Stimulated activated CD4-positive, alpha-beta T cell treated with anti-CD3 and anti-CD28 coated beads, TNF-alpha, amount 100 ng/mL, for 4 hours (primary cell): ENCODE results near the gene SMO.
"Not testable (repeated sequence)": the region's sequence is repeated elsewhere in the genome, so short reads cannot be mapped to it uniquely, and the experiment has no call there.

Source experiments
- DNase-seq, 3 experiments: peaks; one replicate each; pipeline ENCODE4 v3.0.0-alpha.2; 2020; ENCODE audit warnings: low read depth in 3 of 3

Gene SMO

DNA sequence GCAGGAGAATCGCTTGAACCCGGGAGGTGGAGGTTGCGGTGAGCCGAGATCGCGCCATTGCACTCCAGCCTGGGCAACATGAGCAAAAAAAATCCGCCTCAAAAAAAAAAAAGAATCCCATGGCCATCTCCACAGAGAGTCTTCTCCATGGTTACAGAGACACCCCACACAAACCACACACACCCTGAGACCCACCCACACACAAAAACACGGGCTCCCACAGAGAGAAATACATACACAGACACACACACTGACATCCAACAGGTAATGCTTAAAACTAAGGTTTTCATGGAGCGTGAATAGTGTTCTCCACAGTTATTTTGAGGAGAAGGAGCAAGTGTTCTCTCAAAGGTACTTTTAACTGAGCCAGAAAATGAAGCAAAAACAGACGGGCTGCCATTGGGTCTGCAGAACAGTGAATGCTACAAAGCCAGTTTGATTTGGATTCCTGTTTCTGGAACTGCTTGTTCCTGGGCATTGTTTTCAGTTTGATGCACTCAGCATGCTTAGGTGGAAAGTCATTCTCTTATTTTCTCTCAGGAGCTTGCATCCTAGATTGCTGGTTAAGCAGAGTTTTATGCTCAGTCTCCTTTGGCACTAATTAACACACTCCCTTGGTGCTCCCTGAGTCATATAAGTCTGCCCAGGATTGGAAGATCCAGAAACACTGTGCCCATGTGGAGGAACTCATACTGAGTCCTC is 51.8 kb downstream of the SMO start:
- DNase-seq: no peak

- DNase-seq: no peak
Measured at GRCh38 chr7:129244220-129244619, 55.8 kb downstream of the SMO start.

GRCh38 chr7:129245533-129245932 is 57.1 kb downstream of the SMO start:
- DNase-seq: no peak

GRCh38 chr7:129247087-129247486 is 58.7 kb downstream of the SMO start:
- no peak for DNase-seq

DNA sequence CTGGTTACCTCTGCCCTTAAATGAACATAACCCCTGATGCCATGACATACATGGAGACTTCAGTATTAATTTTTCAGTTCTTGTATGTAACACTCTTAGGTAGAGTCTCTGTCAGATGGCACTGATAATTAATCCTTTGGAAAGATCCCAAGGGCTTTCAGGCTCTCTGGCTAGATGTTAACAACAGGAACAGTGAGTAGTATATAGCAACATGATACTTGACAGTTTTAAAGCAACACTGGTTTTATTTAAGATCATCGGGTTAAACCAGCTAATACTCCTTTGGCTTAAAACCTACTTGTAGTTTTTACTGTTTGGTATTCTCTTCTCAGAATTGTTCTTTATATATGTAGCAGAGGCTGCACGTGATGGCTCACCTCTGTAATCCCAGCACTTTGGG is 63.7 kb downstream of the SMO start:
- no peak for DNase-seq

DNA sequence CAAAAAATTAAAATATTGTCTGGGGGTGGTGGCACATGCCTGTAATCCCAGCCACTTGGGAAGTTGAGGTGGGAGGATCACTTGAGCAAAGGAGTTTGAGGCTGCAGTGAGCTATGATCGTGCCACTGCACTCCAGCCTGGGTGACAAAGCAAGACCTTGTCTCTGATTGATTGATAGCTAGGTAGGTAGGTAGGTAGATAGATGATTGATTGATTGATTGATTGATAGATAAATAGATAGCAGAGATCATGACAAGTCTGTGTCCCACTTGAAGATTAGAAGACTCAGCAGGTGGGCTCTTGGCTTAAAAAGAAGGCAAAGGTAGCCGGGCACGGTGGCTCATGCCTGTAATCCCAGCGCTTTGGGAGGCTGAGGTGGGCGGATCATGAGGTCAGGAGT is 64.2 kb downstream of the SMO start:
- DNase-seq: not testable (repeated sequence)

- DNase-seq: no peak
Measured at GRCh38 chr7:129255800-129256199, 67.4 kb downstream of the SMO start.

GRCh38 chr7:129256221-129256620 is 67.8 kb downstream of the SMO start:
- DNase-seq: no peak

- no peak for DNase-seq
Measured at GRCh38 chr7:129257168-129257567, 68.7 kb downstream of the SMO start.

DNA sequence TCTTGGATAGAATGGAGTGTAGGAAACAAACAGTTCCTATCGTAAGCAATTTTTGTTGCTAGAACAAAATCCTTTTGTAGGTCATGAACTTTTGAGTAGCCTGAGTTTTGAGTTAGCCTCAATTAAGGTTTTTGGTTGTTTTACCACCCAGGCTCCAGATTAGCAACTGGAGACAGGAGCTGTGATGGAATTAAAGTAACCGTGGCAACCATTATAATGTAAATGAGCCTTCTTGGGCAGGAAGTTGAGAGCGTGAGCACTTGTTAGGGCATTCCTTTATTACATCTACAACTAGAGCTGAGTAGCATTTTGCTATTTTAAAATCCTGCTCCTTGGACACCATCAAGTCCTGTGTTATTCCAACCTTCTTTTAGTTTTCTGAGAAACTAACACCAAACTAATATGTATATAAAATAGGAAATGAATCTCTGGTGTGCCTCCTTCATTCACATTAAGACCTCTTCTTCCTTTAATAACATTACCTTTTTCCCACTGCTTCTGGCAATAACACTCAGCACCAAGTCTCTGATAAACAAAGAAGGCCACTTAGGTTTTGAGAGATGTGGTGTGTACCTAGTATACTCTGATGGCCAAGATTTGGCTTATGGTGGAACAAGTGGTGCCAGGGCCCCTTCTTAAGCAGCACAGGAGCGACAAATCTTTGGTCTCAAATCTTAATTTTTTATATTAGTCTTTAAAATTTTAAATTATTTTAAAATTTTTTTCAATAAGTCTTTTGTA is 70.4 kb downstream of the SMO start:
- no peak for DNase-seq

DNA sequence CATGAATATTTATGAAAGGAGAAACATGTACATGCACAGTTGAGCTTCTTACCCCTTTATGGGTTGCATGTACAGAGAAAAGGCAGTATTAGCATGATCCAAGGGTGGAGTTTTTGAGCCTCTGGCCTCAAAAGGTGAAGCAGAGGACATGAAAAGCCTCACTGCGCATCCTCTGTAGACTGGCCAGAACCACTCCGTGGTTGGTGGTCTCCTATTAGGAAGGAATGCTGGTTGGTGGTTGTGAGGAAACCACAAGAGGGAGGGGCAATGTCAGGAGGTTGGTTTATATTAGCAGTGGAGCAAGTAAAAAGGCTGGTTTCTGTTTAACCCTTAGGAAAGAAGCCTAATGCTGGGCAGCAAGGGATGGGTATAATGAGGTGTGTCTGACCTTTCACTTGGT is 73.9 kb downstream of the SMO start:
- no peak for DNase-seq
